ENCODE data around the gene KLHL1. TPM values are rescaled to one million over a fixed set of nuclear protein-coding genes. Genes with fewer than 3 reads are reported as not detected.

The KLHL1 gene
- total and polyA plus RNA-seq, 4 donors: not detected

DNA sequence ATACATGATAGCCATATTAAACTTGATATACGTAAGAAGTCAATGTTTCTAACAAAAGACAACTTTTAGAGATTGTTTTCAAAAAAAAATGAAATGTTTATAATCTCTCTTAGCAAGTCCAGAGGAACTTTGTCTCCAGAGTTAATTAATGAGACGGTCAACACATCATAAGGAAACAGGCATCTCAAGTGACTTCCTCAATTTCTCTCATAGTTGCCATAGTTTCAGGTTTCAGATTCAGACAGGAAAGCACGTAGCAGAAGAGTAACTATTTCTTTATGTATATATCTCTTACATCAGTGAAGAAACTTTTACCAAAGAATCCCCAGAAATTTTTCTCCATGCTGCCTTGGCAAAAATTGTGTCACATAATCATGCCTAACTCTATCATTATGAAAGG lies 160.2 kb downstream of the KLHL1 start:
- no peaks in the 10 kb centered on the region for H3K27me3 ChIP-seq (ENCODE audit: control insufficient read depth in 4 of 4, insufficient read depth in 4 of 4, low read length in 3 of 4)
- H3K4me1 ChIP-seq (ENCODE audit: control insufficient read depth in 4 of 4, insufficient read depth in 4 of 4, low read length in 3 of 4): no peaks in the 10 kb centered on the region
- H3K9ac ChIP-seq (ENCODE audit: low read depth in 1 of 2, low read length in 2 of 2): no peak overlapping the region
- no peaks in the 10 kb centered on the region for H3K9me3 ChIP-seq (ENCODE audit: control insufficient read depth in 4 of 4, low read length in 3 of 4)
- no peak overlapping the region for H3K27ac ChIP-seq (ENCODE audit: low read depth in 1 of 2, low read length in 2 of 2)
- no peak for DNase-seq (ENCODE audit: low spot score)
- H3K36me3 ChIP-seq (ENCODE audit: control insufficient read depth in 4 of 4, insufficient read depth in 3 of 4, low read depth in 1 of 4, low read length in 3 of 4): no peaks in the 10 kb centered on the region
- 38% methylated on average over 3 of the region's 3 CpGs for WGBS
- no peak overlapping the region for H3K4me3 ChIP-seq (ENCODE audit: low read depth in 1 of 3, low read length in 3 of 3)
- TF ChIP-seq RXRA (IDR thresholded peaks at IDR 0.05) (no peak), TAF1 (conservative IDR thresholded peaks at IDR 0.05) (no peak), YY1 (IDR thresholded peaks at IDR 0.05) (no peak), FOXA2 (IDR thresholded peaks at IDR 0.05) (no peak), NR2F2 (IDR thresholded peaks at IDR 0.05) (no peak), HNF4G (IDR thresholded peaks at IDR 0.05) (no peak), FOXA1 (IDR thresholded peaks at IDR 0.05) (no peak), GABPA (IDR thresholded peaks at IDR 0.05 in 1 of 2, conservative IDR thresholded peaks at IDR 0.05 in 1 of 2) (no peak), SP1 (IDR thresholded peaks at IDR 0.05) (no peak), HNF4A (conservative IDR thresholded peaks at IDR 0.05) (no peak)
- TF ChIP-seq, protein P1, sequence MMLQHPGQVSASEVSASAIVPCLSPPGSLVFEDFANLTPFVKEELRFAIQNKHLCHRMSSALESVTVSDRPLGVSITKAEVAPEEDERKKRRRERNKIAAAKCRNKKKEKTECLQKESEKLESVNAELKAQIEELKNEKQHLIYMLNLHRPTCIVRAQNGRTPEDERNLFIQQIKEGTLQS (IDR thresholded peaks at IDR 0.05): no peak
- TF ChIP-seq, protein P2, sequence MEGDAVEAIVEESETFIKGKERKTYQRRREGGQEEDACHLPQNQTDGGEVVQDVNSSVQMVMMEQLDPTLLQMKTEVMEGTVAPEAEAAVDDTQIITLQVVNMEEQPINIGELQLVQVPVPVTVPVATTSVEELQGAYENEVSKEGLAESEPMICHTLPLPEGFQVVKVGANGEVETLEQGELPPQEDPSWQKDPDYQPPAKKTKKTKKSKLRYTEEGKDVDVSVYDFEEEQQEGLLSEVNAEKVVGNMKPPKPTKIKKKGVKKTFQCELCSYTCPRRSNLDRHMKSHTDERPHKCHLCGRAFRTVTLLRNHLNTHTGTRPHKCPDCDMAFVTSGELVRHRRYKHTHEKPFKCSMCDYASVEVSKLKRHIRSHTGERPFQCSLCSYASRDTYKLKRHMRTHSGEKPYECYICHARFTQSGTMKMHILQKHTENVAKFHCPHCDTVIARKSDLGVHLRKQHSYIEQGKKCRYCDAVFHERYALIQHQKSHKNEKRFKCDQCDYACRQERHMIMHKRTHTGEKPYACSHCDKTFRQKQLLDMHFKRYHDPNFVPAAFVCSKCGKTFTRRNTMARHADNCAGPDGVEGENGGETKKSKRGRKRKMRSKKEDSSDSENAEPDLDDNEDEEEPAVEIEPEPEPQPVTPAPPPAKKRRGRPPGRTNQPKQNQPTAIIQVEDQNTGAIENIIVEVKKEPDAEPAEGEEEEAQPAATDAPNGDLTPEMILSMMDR (IDR thresholded peaks at IDR 0.05; ENCODE audit: low read depth, low read length, missing input control): no peak
- TF ChIP-seq, protein P3, sequence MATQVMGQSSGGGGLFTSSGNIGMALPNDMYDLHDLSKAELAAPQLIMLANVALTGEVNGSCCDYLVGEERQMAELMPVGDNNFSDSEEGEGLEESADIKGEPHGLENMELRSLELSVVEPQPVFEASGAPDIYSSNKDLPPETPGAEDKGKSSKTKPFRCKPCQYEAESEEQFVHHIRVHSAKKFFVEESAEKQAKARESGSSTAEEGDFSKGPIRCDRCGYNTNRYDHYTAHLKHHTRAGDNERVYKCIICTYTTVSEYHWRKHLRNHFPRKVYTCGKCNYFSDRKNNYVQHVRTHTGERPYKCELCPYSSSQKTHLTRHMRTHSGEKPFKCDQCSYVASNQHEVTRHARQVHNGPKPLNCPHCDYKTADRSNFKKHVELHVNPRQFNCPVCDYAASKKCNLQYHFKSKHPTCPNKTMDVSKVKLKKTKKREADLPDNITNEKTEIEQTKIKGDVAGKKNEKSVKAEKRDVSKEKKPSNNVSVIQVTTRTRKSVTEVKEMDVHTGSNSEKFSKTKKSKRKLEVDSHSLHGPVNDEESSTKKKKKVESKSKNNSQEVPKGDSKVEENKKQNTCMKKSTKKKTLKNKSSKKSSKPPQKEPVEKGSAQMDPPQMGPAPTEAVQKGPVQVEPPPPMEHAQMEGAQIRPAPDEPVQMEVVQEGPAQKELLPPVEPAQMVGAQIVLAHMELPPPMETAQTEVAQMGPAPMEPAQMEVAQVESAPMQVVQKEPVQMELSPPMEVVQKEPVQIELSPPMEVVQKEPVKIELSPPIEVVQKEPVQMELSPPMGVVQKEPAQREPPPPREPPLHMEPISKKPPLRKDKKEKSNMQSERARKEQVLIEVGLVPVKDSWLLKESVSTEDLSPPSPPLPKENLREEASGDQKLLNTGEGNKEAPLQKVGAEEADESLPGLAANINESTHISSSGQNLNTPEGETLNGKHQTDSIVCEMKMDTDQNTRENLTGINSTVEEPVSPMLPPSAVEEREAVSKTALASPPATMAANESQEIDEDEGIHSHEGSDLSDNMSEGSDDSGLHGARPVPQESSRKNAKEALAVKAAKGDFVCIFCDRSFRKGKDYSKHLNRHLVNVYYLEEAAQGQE (IDR thresholded peaks at IDR 0.05): no peak

DNA sequence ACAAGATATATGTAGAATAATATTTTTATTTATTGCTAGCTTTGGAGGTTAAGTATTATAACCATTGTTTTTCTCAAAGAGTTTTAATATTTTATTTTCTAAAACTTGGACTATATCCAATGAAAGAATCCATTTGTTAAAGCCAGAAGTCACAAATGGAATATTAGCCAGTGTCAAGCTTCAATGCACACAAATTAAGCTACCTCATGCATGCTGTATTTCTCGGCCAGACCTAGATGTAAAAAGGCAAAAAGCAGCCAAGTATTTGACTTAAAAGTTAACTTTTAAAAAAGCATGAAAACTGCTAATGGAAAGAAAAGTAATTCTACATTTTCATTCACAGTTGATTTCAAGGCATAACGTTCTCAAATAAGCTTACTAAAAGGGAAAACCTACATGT lies 160.7 kb downstream of the KLHL1 start:
- no peak overlapping the region for H3K27ac ChIP-seq (ENCODE audit: low read depth in 1 of 2, low read length in 2 of 2)
- H3K27me3 ChIP-seq (ENCODE audit: control insufficient read depth in 4 of 4, insufficient read depth in 4 of 4, low read length in 3 of 4): no peaks in the 10 kb centered on the region
- WGBS: 65% methylated on average over 2 of the region's 2 CpGs
- H3K36me3 ChIP-seq (ENCODE audit: control insufficient read depth in 4 of 4, insufficient read depth in 3 of 4, low read depth in 1 of 4, low read length in 3 of 4): no peaks in the 10 kb centered on the region
- no peaks in the 10 kb centered on the region for H3K4me1 ChIP-seq (ENCODE audit: control insufficient read depth in 4 of 4, insufficient read depth in 4 of 4, low read length in 3 of 4)
- H3K4me3 ChIP-seq (ENCODE audit: low read depth in 1 of 3, low read length in 3 of 3): no peak overlapping the region
- H3K9ac ChIP-seq (ENCODE audit: low read depth in 1 of 2, low read length in 2 of 2): no peak overlapping the region
- no peaks in the 10 kb centered on the region for H3K9me3 ChIP-seq (ENCODE audit: control insufficient read depth in 4 of 4, low read length in 3 of 4)
- TF ChIP-seq, protein P1 (IDR thresholded peaks at IDR 0.05): no peak
- no peak for TF ChIP-seq YY1 (IDR thresholded peaks at IDR 0.05)
- TF ChIP-seq, protein P4, sequence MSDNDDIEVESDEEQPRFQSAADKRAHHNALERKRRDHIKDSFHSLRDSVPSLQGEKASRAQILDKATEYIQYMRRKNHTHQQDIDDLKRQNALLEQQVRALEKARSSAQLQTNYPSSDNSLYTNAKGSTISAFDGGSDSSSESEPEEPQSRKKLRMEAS (IDR thresholded peaks at IDR 0.05): no peak
- no peak for TF ChIP-seq TAF1 (conservative IDR thresholded peaks at IDR 0.05)
- TF ChIP-seq, protein P3 (IDR thresholded peaks at IDR 0.05): no peak
- no peak for DNase-seq (ENCODE audit: low spot score)

All from liver (tissue), 9 donors.